NCI-H460 (cell line): ENCODE data around the gene PEX14. TPM values are rescaled to one million over a fixed set of nuclear protein-coding genes. Genes with fewer than 3 reads are reported as not detected.

Source experiments
- DNase-seq: peaks from one replicate; pipeline ENCODE4 v3.0.0-alpha.2; 2016; ENCODE audit warnings: low read depth; ENCODE audit errors: extremely low read depth
- total RNA-seq: library from RNA; depleted of rRNA; stranded (reverse); fragments of >200 nt; shearing (Covaris generic); gene quantifications from 2 replicates; pipeline ENCODE4 v1.2.3, GENCODE V29; 2014

PEX14 gene
- total RNA-seq, 1 experiment from 2014 or later: 9.6 TPM

GRCh38 chr1:10583641-10584040 lies 108.9 kb downstream of the PEX14 start:
- DNase-seq: no peak

GRCh38 chr1:10585242-10585641 lies 110.5 kb downstream of the PEX14 start:
- no peak for DNase-seq

GRCh38 chr1:10586125-10586524 lies 111.4 kb downstream of the PEX14 start:
- DNase-seq: no peak

- DNase-seq: no peak
These were observed 113.9 kb downstream of the PEX14 start for GRCh38 chr1:10588640-10589039.

GRCh38 chr1:10589074-10589473 lies 114.3 kb downstream of the PEX14 start:
- no peak for DNase-seq

- no peak for DNase-seq
These were observed 116.3 kb downstream of the PEX14 start for GRCh38 chr1:10591010-10591409.

- DNase-seq: no peak
These were observed 117.6 kb downstream of the PEX14 start for GRCh38 chr1:10592373-10592772.

GRCh38 chr1:10593750-10594149 lies 119.0 kb downstream of the PEX14 start:
- DNase-seq: no peak

GRCh38 chr1:10594595-10595223 lies 120.0 kb downstream of the PEX14 start:
- no peak for DNase-seq

- no peak for DNase-seq
These were observed 122.0 kb downstream of the PEX14 start for GRCh38 chr1:10596780-10597179.

- no peak for DNase-seq
These were observed 123.0 kb downstream of the PEX14 start for GRCh38 chr1:10597492-10598388.

GRCh38 chr1:10598389-10598702 lies 123.6 kb downstream of the PEX14 start:
- DNase-seq: no peak

GRCh38 chr1:10599194-10599861 lies 124.6 kb downstream of the PEX14 start:
- DNase-seq: no peak

GRCh38 chr1:10601342-10602070 lies 126.8 kb downstream of the PEX14 start:
- no peak for DNase-seq

- DNase-seq: no peak
These were observed 128.2 kb downstream of the PEX14 start for GRCh38 chr1:10602936-10603335.

- DNase-seq: no peak
These were observed 130.2 kb downstream of the PEX14 start for GRCh38 chr1:10604966-10605365.

- no peak for DNase-seq
These were observed 131.3 kb downstream of the PEX14 start for GRCh38 chr1:10606064-10606463.

GRCh38 chr1:10607228-10607627 lies 132.5 kb downstream of the PEX14 start:
- no peak for DNase-seq

- DNase-seq: no peak
These were observed 133.9 kb downstream of the PEX14 start for GRCh38 chr1:10608690-10609089.

- DNase-seq: no peak
These were observed 136.3 kb downstream of the PEX14 start for GRCh38 chr1:10610901-10611600.
